SK-N-SH (cell line): ENCODE measurements around the gene GATA3. TPM values are rescaled to one million over a fixed set of nuclear protein-coding genes. Genes with fewer than 3 reads are reported as not detected.

Source experiments
- CTCF ChIA-PET: fragments of 300-600, 350-600 bp; formaldehyde crosslinking; extraction: SDS; loops from one replicate; lab custom pipeline; 2021; lab: Yijun Ruan, JAX
- POLR2A ChIA-PET: fragments of 350-600 bp; sonication (Branson Sonifier 250); formaldehyde crosslinking; extraction: SDS; loops from one replicate; lab custom pipeline; 2020; ENCODE audit warnings: antibody characterized with exemption, inconsistent platforms; lab: Yijun Ruan, JAX
- DNase-seq: peaks from one replicate; pipeline ENCODE4 v3.0.0; 2012
- H2AFZ ChIP-seq: fragments of 200-600 bp; sonication (generic); 2 replicates; pipeline ENCODE4 v1.8.1; 2016; ENCODE audit warnings: antibody characterized with exemption, mild to moderate bottlenecking, low read depth
- H3F3A ChIP-seq: fragments of 200-600 bp; sonication (generic); replicated peaks from 2 replicates; pipeline ENCODE3; 2016; ENCODE audit warnings: antibody characterized with exemption, mild to moderate bottlenecking; ENCODE audit not compliant: insufficient read depth
- H3K27ac ChIP-seq, 2 experiments: fragments of 200-500 bp in 1 of 2; fragments of 200-600 bp in 1 of 2; sonication (Bioruptor generic) in 1 of 2; sonication (generic), shearing (Covaris generic) in 1 of 2; 2 replicates each; pipeline versions ENCODE4 v1.5.1 to v1.6.1; 2014 to 2016; ENCODE audit warnings: low read depth in 2 of 2, inconsistent platforms in 1 of 2, low read length in 1 of 2, mild to moderate bottlenecking in 1 of 2, mixed read lengths in 1 of 2
- H3K27me3 ChIP-seq: fragments of 200-600 bp; sonication (generic), shearing (Covaris generic); 2 replicates; pipeline ENCODE4 v1.6.1; 2016; ENCODE audit warnings: mixed run types; ENCODE audit not compliant: insufficient read depth
- H3K36me3 ChIP-seq, 2 experiments: fragments of 200-500 bp in 1 of 2; fragments of 200-600 bp in 1 of 2; sonication (Bioruptor generic) in 1 of 2; sonication (generic) in 1 of 2; replicated peaks in 1 of 2; 2 replicates each; pipeline versions ENCODE3 to v1.5.1; 2014 to 2016; ENCODE audit warnings: low read length in 1 of 2, mild to moderate bottlenecking in 1 of 2; ENCODE audit not compliant: insufficient read depth in 2 of 2, control insufficient read depth in 1 of 2
- H3K4me1 ChIP-seq, 2 experiments: fragments of 200-500 bp in 1 of 2; fragments of 200-600 bp in 1 of 2; sonication (Bioruptor generic) in 1 of 2; sonication (generic), shearing (Covaris generic) in 1 of 2; 2 replicates each; pipeline versions ENCODE4 v1.5.1 to v1.6.1; 2014 to 2016; ENCODE audit warnings: low read depth in 1 of 2, low read length in 1 of 2, mixed run types in 1 of 2; ENCODE audit not compliant: insufficient read depth in 2 of 2, control insufficient read depth in 1 of 2
- H3K4me2 ChIP-seq: fragments of 200-600 bp; sonication (generic), shearing (Covaris generic); 2 replicates; pipeline ENCODE4 v1.6.1; 2017; ENCODE audit warnings: mixed run types
- H3K4me3 ChIP-seq, 2 experiments: fragments of 200-500 bp in 1 of 2; fragments of 200-600 bp in 1 of 2; sonication (Bioruptor generic) in 1 of 2; sonication (generic), shearing (Covaris generic) in 1 of 2; 2 replicates each; pipeline versions ENCODE4 v1.5.1 to v1.8.1; 2014 to 2016; ENCODE audit warnings: low read depth in 2 of 2, inconsistent platforms in 1 of 2, low read length in 1 of 2, mild to moderate bottlenecking in 1 of 2, mixed read lengths in 1 of 2, moderate library complexity in 1 of 2
- H3K79me2 ChIP-seq: fragments of 200-600 bp; sonication (generic); 2 replicates; pipeline ENCODE4 v1.8.1; 2017; ENCODE audit warnings: mild to moderate bottlenecking; ENCODE audit not compliant: insufficient read depth
- H3K9ac ChIP-seq: fragments of 200-600 bp; sonication (generic); 2 replicates; pipeline ENCODE4 v1.6.1; 2017; ENCODE audit warnings: mixed run types
- H3K9me2 ChIP-seq: fragments of 200-600 bp; sonication (generic); 2 replicates; pipeline ENCODE4 v1.6.1; 2017; ENCODE audit warnings: mixed run types
- H3K9me3 ChIP-seq: fragments of 200-600 bp; sonication (generic); 2 replicates; pipeline ENCODE4 v1.6.1; 2017; ENCODE audit warnings: mixed run types, mild to moderate bottlenecking, moderate library complexity
- H4K20me1 ChIP-seq: fragments of 200-600 bp; sonication (generic); 2 replicates; pipeline ENCODE4 v1.6.1; 2017; ENCODE audit warnings: mild to moderate bottlenecking, mixed run types; ENCODE audit not compliant: insufficient read depth
- CTCF ChIP-seq: fragments of 200-600 bp; sonication (generic); IDR thresholded peaks from 2 replicates; pipeline ENCODE4 v1.6.1; 2017; ENCODE audit warnings: antibody characterized with exemption, mild to moderate bottlenecking, moderate library complexity
- EP300 ChIP-seq, 2 experiments: IDR thresholded peaks; 2 replicates each; pipeline versions ENCODE4 v1.4.0 to v1.6.1; 2012; ENCODE audit warnings: borderline replicate concordance in 1 of 2, low read depth in 1 of 2, low read length in 1 of 2
- FOXM1 ChIP-seq: IDR thresholded peaks from 2 replicates; pipeline ENCODE4 v1.4.0; 2012; ENCODE audit warnings: low read depth, mild to moderate bottlenecking
- GABPA ChIP-seq: IDR thresholded peaks from 2 replicates; pipeline ENCODE4 v1.4.0; 2012; ENCODE audit warnings: low read depth, mild to moderate bottlenecking
- MXI1 ChIP-seq: IDR thresholded peaks from 2 replicates; pipeline ENCODE4 v1.6.1; 2012; ENCODE audit warnings: mild to moderate bottlenecking, low read depth, low read length, improper control_type of control experiment
- NFIC ChIP-seq: IDR thresholded peaks from 2 replicates; pipeline ENCODE4 v1.4.0; 2012; ENCODE audit warnings: borderline replicate concordance
- NRF1 ChIP-seq: IDR thresholded peaks from 2 replicates; pipeline ENCODE4 v1.6.1; 2012; ENCODE audit warnings: low read depth, mild to moderate bottlenecking, low read length
- POLR2AphosphoS5 ChIP-seq: IDR thresholded peaks from 2 replicates; pipeline ENCODE4 v1.6.1; 2012; ENCODE audit warnings: low read depth, low read length
- RCOR1 ChIP-seq: fragments of 150-350 bp; IDR thresholded peaks from 2 replicates; pipeline ENCODE4 v1.6.1; 2017; ENCODE audit warnings: antibody characterized with exemption, low read length
- RFX5 ChIP-seq: IDR thresholded peaks from 2 replicates; pipeline ENCODE4 v1.6.1; 2012; ENCODE audit warnings: mild to moderate bottlenecking, improper control_type of control experiment, low read length
- SIN3A ChIP-seq: IDR thresholded peaks from 2 replicates; pipeline ENCODE4 v1.6.1; 2012; ENCODE audit warnings: low read depth, mild to moderate bottlenecking, low read length, moderate library complexity, borderline replicate concordance
- SMC3 ChIP-seq: IDR thresholded peaks from 2 replicates; pipeline ENCODE4 v1.6.1; 2012; ENCODE audit warnings: low read depth, low read length, improper control_type of control experiment
- TAF1 ChIP-seq: IDR thresholded peaks from 2 replicates; pipeline ENCODE4 v1.6.1; 2012; ENCODE audit warnings: low read depth, mild to moderate bottlenecking, low read length, moderate library complexity, borderline replicate concordance
- TEAD4 ChIP-seq: IDR thresholded peaks from 2 replicates; pipeline ENCODE4 v1.4.0; 2012; ENCODE audit warnings: mild to moderate bottlenecking, borderline replicate concordance; ENCODE audit not compliant: insufficient read depth
- WGBS: methylation state at CpG from one replicate; pipeline ENCODE4 v1.1.6; 2017; ENCODE audit warnings: low lambda C conversion rate; 5-methylcytosine and 5-hydroxymethylcytosine counted together
- polyA plus RNA-seq, 3 experiments: library from polyadenylated mRNA; depleted of rRNA; stranded (reverse); fragments of >200 nt; gene quantifications; 2 replicates each; pipeline ENCODE4 v1.2.3, GENCODE V29; 2012
- TF ChIP-seq, protein P1 (sequence below): IDR thresholded peaks from 2 replicates; pipeline ENCODE4; 2012

Gene GATA3
- polyA plus RNA-seq, 1 of the 3 experiments (the other 2 are of a cell fraction): 14.3 TPM

GRCh38 chr10:8056871-8057331 is 2.4 kb downstream of the GATA3 start (continued):
- TF ChIP-seq SIN3A (peak; percentile 57; the same call in 1 of the 2 replicates), NRF1 (no peak), RCOR1 (no peak), SMC3 (no peak; the same call in 1 of the 2 replicates), MXI1 (no peak), RFX5 (no peak), TEAD4 (no peak), CTCF (peak; percentile 14; the same call in 1 of the 2 replicates), FOXM1 (no peak)

- Histone ChIP-seq H3K4me3 (peak overlapping the region; percentile 86 to 92), H4K20me1 (peaks cover 53% of the 10 kb centered on the region), H3K79me2 (peaks cover 92% of the 10 kb centered on the region), H3K9me2 (no peaks in the 10 kb centered on the region), H3K9me3 (no peaks in the 10 kb centered on the region), H3K36me3 (peaks cover 52 to 58% of the 10 kb centered on the region in 2 experiments), H3K4me2 (peak overlapping the region; percentile 98), H3F3A (peaks cover 39% of the 10 kb centered on the region), H2AFZ (no peak overlapping the region), H3K9ac (peak overlapping the region; percentile 96), H3K27me3 (no peaks in the 10 kb centered on the region), H3K4me1 (peaks cover 13 to 41% of the 10 kb centered on the region in 2 experiments), H3K27ac (peak overlapping the region; percentile 96 to 98)
- TF ChIP-seq EP300 (IDR thresholded peaks at IDR 0.05; ENCODE audit: borderline replicate concordance in 1 of 2, low read depth in 1 of 2, low read length in 1 of 2) (no peak), GABPA (no peak), NFIC (no peak), SMC3 (no peak), TAF1 (0 out of 2 replicates have a peak, but pooled peaks have one; percentile 25), POLR2AphosphoS5 (no peak)
- TF ChIP-seq, protein P1, sequence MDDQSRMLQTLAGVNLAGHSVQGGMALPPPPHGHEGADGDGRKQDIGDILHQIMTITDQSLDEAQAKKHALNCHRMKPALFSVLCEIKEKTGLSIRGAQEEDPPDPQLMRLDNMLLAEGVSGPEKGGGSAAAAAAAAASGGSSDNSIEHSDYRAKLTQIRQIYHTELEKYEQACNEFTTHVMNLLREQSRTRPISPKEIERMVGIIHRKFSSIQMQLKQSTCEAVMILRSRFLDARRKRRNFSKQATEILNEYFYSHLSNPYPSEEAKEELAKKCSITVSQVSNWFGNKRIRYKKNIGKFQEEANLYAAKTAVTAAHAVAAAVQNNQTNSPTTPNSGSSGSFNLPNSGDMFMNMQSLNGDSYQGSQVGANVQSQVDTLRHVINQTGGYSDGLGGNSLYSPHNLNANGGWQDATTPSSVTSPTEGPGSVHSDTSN: 0 out of 2 replicates have a peak, but pooled peaks have one; percentile 14
- DNase-seq: no peak
- ChIA-PET CTCF (interaction anchor here (1.5 kb wide), 1 partner anchor 1245 kb away, joined by 4 read pairs; no protein-coding TSS in a partner anchor), POLR2A (interaction anchor here (0.8 to 5.3 kb wide), 4 partner anchors 11 to 1176 kb away, joined by 3 to 31 read pairs (median 17); no protein-coding TSS in a partner anchor)
- 3% methylated on average over 13 of the region's 15 CpGs for WGBS
Observed at GRCh38 chr10:8057636-8058273, 3.3 kb downstream of the GATA3 start.
